Epithelial cell of esophagus (primary cell): Measurements from ENCODE around the gene OSBPL5.
"Not testable (repeated sequence)": the region's sequence is repeated elsewhere in the genome, so short reads cannot be mapped to it uniquely, and the experiment has no call there.

ENCODE experiments used
- DNase-seq: peaks from one replicate; pipeline ENCODE4 v3.0.0; 2010; ENCODE audit warnings: low read depth
- H3K4me3 ChIP-seq: 2 replicates; pipeline ENCODE4 v1.5.1; 2011; ENCODE audit warnings: mild to moderate bottlenecking, low read length, control low read depth
- CTCF ChIP-seq: IDR thresholded peaks from 2 replicates; pipeline ENCODE4 v1.5.1; 2011; ENCODE audit warnings: low read depth, mild to moderate bottlenecking, low read length, control low read depth, inconsistent platforms; ENCODE audit not compliant: insufficient read depth; ENCODE audit errors: missing control alignments

Gene OSBPL5

GRCh38 chr11:3121416-3121815 is 43.7 kb downstream of the OSBPL5 start:
- no peak for DNase-seq
- TF ChIP-seq CTCF = no peak
- H3K4me3 ChIP-seq = no peak overlapping the region

DNA sequence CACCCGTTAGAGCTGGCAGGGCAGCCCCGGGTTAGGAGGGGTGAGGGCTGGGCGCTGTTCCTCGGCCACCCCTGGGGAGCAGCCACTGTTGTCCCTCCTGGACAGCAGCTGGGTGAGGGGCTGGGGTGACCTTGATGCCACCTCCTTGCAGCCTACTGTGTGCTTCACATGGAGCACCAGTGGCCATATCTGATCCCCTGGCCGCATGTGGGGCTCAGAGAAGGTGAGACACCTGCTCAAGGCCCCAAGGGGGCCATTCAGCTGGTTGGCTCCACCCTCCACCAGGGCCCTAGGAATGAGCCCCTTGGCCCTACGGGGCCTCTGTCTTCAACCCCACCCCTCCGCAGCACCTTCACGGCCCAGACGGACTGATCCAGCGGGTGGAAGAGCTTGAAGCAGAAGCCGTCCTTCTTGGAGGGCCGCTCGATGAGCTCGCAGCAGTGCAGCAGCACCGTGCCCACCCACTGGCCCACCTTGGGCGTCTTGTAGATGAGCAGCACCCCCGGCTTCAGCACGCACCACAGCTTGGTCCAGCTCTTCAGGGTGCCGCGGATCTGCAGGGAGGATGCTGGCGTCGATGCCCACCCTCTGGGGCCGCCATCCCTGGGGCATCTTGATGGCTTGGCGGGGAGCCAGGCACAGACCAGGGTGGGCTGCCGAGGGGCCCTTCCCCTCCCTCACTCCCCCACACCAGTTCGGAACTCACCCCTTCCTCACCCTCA is 44.9 kb downstream of the OSBPL5 start:
- no peak overlapping the region for H3K4me3 ChIP-seq
- TF ChIP-seq CTCF = no peak
- no peak for DNase-seq

DNA sequence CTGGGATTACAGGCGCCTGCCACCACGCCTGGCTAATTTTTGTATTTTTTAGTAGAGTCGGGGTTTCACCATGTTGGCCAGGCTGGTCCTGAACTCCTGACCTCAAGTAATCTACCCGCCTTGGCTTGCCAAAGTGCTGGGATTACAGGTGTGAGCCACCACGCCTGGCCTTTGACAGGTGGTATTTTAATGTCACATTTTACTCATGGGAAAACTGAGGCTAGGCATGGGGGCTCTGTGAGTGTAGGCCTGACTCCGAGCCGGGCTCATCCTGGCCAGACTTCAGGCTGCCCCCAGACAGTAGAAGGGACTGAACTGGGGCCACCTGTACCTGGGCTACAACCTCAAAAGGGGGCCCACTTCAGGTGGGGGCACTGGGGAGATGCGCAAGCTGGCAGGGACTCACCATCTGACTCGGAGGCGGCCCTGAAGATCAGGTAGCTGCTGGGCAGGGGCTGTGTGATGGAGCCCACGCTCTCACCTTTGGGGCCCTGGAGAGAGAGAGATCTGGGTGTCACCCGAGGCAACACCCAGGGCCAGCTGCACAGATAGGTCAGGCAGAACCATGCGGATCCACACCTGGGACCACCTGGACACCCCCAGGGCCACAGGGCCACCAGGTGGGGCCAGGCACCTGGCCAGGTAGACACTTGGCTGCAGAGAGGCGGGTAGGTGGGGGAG is 45.8 kb downstream of the OSBPL5 start:
- DNase-seq = no peak
- no peak overlapping the region for H3K4me3 ChIP-seq
- TF ChIP-seq CTCF = no peak

- no peak for DNase-seq
- no peak for TF ChIP-seq CTCF
These were observed 49.8 kb downstream of the OSBPL5 start for GRCh38 chr11:3115321-3115720.

GRCh38 chr11:3113661-3114060 is 51.4 kb downstream of the OSBPL5 start:
- not testable (repeated sequence) for DNase-seq

More at GRCh38 chr11:3115321-3115720, 49.8 kb downstream of the OSBPL5 start:
- H3K4me3 ChIP-seq = no peak overlapping the region

DNA sequence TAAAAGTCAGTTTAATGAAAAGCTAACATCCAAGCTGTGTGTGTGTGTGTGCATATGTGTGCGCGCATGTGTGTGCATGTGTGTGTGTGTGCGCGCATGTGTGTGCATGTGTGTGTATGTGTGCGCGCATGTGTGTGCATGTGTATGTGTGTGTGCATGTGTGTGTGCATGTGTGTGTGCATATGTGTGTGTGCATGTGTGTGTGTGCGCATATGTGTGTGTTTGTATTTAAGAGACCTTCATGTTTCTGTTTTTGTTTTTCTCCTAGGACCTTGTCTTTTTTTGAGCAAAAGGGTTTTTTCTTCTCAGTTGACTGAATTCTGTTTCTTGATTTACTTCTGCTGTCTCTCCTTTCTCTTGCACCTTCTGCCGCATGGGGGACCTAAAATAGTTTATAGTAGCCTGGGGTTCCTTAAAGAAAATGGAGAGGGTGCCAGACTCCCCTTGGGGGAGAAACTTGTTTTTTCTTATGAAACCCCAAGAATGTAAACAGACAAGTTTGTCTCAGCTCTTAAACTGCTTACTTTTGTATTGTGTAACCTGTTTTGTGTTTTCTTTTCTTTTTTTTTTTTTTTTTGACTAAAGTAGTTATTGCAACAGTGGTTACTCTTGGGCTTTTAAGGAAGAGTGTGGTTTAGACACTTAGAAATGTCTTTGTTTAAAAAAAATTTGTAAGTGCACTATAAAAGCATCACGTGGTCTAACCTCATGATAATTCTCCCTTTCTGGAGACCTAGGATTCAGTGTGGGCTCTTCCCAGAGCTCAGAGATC is 53.0 kb downstream of the OSBPL5 start:
- peak; percentile 36 for DNase-seq
- TF ChIP-seq CTCF = no peak
- no peak overlapping the region for H3K4me3 ChIP-seq

More at GRCh38 chr11:3113661-3114060, 51.4 kb downstream of the OSBPL5 start:
- not testable (repeated sequence) for H3K4me3 ChIP-seq

DNA sequence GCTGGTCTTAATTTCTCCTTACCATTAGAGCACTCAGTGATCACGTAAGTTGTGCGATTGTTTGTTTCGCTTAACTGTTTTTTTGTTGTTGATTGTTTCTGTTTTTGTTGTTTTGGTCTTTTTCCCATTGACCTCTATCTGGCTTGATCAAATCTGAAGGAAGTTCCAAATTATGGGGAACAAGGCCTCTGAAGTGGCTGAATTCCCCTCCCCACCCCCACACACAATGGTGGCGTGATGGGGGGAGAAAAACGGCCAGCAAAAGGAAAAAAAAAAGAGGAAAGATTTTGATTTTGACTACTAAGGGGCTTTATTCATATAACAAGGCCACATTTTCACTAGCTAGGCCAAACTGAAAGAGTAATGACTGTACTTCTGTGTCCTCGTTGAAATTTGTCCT is 53.6 kb downstream of the OSBPL5 start:
- no peak overlapping the region for H3K4me3 ChIP-seq
- no peak for TF ChIP-seq CTCF
- DNase-seq = no peak
